ENCODE measurements around the gene CXADR. TPM values are rescaled to one million over a fixed set of nuclear protein-coding genes. Genes with fewer than 3 reads are reported as not detected.

CXADR gene
- total and polyA plus RNA-seq, 9 of the 15 experiments (the other 6 are each of a cell fraction or from before 2014, with no cell fraction given): 0.01 to 0.41 (median 0.14) TPM

DNA sequence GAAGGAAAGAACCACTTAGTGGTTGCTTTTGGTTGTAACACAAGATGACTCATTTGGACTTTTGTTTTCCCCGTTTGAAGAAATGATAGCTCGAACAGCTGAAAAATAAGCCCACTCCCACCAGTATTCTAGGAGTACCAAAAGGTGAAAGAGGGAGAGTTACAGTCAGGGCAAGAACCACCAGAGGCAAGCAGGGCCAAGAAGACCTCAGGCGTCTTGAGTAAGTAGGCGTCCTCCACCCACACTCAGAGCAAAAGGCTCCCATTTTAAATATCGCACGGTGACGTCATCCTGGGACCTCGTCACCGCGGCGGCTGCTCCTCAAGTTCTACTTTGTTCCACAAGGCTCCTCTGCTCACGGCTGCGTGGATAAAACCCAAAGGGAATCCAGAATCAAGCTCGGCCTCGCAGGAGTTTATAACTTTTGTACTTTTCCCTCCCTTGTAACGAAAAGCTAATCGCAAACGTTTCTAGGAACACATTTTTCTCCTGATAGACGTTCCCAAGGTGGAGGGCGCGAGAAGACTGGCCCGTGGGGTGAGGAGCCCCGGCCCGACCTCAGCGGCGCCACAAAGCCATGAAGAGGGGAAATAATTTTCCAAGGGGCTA is 98.7 kb downstream of the CXADR start (continued):
- TF ChIP-seq, protein P1, sequence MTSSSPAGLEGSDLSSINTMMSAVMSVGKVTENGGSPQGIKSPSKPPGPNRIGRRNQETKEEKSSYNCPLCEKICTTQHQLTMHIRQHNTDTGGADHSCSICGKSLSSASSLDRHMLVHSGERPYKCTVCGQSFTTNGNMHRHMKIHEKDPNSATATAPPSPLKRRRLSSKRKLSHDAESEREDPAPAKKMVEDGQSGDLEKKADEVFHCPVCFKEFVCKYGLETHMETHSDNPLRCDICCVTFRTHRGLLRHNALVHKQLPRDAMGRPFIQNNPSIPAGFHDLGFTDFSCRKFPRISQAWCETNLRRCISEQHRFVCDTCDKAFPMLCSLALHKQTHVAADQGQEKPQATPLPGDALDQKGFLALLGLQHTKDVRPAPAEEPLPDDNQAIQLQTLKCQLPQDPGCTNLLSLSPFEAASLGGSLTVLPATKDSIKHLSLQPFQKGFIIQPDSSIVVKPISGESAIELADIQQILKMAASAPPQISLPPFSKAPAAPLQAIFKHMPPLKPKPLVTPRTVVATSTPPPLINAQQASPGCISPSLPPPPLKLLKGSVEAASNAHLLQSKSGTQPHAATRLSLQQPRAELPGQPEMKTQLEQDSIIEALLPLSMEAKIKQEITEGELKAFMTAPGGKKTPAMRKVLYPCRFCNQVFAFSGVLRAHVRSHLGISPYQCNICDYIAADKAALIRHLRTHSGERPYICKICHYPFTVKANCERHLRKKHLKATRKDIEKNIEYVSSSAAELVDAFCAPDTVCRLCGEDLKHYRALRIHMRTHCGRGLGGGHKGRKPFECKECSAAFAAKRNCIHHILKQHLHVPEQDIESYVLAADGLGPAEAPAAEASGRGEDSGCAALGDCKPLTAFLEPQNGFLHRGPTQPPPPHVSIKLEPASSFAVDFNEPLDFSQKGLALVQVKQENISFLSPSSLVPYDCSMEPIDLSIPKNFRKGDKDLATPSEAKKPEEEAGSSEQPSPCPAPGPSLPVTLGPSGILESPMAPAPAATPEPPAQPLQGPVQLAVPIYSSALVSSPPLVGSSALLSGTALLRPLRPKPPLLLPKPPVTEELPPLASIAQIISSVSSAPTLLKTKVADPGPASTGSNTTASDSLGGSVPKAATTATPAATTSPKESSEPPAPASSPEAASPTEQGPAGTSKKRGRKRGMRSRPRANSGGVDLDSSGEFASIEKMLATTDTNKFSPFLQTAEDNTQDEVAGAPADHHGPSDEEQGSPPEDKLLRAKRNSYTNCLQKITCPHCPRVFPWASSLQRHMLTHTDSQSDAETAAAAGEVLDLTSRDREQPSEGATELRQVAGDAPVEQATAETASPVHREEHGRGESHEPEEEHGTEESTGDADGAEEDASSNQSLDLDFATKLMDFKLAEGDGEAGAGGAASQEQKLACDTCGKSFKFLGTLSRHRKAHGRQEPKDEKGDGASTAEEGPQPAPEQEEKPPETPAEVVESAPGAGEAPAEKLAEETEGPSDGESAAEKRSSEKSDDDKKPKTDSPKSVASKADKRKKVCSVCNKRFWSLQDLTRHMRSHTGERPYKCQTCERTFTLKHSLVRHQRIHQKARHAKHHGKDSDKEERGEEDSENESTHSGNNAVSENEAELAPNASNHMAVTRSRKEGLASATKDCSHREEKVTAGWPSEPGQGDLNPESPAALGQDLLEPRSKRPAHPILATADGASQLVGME (CRISPR knock-in tag; IDR thresholded peaks at IDR 0.05): 0 out of 2 replicates have a peak, but pooled peaks have one; percentile 16
- TF ChIP-seq, protein P2, sequence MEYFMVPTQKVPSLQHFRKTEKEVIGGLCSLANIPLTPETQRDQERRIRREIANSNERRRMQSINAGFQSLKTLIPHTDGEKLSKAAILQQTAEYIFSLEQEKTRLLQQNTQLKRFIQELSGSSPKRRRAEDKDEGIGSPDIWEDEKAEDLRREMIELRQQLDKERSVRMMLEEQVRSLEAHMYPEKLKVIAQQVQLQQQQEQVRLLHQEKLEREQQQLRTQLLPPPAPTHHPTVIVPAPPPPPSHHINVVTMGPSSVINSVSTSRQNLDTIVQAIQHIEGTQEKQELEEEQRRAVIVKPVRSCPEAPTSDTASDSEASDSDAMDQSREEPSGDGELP (CRISPR knock-in tag; IDR thresholded peaks at IDR 0.05; ENCODE audit: borderline replicate concordance): peak; percentile 35; the same call in 1 of the 2 replicates
- TF ChIP-seq POLR2H (tag; IDR thresholded peaks at IDR 0.05; ENCODE audit: low read depth) (0 out of 2 replicates have a peak, but pooled peaks have one; percentile 45), NFRKB (IDR thresholded peaks at IDR 0.05; ENCODE audit: low read depth) (0 out of 2 replicates have a peak, but pooled peaks have one; percentile 34), EP400 (IDR thresholded peaks at IDR 0.05) (peak; percentile 71), TAF9B (IDR thresholded peaks at IDR 0.05; ENCODE audit: partially characterized antibody) (peak; percentile 54), POLR2AphosphoS5 (IDR thresholded peaks at IDR 0.05; ENCODE audit: control insufficient read depth, insufficient read depth, low read depth, low read length) (peak; percentile 73), BRD9 (IDR thresholded peaks at IDR 0.05; ENCODE audit: low read depth, partially characterized antibody) (peak; percentile 67), RBBP5 (IDR thresholded peaks at IDR 0.05; ENCODE audit: borderline replicate concordance, insufficient read depth, low read length, poor library complexity, severe bottlenecking) (peak; percentile 13), ATF1 (CRISPR knock-in tag; IDR thresholded peaks at IDR 0.05) (peak; percentile 54; the same call in 1 of the 2 replicates), ATF1 (tag; IDR thresholded peaks at IDR 0.05) (peak; percentile 98), ZBTB1 (CRISPR knock-in tag; IDR thresholded peaks at IDR 0.05; ENCODE audit: borderline replicate concordance, low read depth) (no peak), DPF2 (IDR thresholded peaks at IDR 0.05) (peak; percentile 50; the same call in 1 of the 2 replicates), POU5F1 (IDR thresholded peaks at IDR 0.05; ENCODE audit: borderline replicate concordance, low read depth, low read length, partially characterized antibody) (no peak), HNRNPLL (IDR thresholded peaks at IDR 0.05; ENCODE audit: low read depth, low read length, poor library complexity, severe bottlenecking) (no peak), OTX1 (CRISPR knock-in tag; IDR thresholded peaks at IDR 0.05) (no peak), TAF1 (IDR thresholded peaks at IDR 0.05; ENCODE audit: control insufficient read depth, extremely low read depth, insufficient read depth, low read length, severe bottlenecking) (peak; percentile 64)
- TF ChIP-seq, protein P3, sequence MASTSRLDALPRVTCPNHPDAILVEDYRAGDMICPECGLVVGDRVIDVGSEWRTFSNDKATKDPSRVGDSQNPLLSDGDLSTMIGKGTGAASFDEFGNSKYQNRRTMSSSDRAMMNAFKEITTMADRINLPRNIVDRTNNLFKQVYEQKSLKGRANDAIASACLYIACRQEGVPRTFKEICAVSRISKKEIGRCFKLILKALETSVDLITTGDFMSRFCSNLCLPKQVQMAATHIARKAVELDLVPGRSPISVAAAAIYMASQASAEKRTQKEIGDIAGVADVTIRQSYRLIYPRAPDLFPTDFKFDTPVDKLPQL (IDR thresholded peaks at IDR 0.05; ENCODE audit: extremely low read depth, insufficient read length): peak; percentile 31
- TF ChIP-seq, protein P4, sequence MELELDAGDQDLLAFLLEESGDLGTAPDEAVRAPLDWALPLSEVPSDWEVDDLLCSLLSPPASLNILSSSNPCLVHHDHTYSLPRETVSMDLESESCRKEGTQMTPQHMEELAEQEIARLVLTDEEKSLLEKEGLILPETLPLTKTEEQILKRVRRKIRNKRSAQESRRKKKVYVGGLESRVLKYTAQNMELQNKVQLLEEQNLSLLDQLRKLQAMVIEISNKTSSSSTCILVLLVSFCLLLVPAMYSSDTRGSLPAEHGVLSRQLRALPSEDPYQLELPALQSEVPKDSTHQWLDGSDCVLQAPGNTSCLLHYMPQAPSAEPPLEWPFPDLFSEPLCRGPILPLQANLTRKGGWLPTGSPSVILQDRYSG (tag; conservative IDR thresholded peaks at IDR 0.05; ENCODE audit: low read depth): peak; percentile 60

Measured in K562 (cell line).